Central memory CD8-positive, alpha-beta T cell (primary cell): Measurements from ENCODE around the gene ARHGAP26.
A peak's percentile ranks its signal among the peaks of the same experiment; 100 is the strongest.

Experiments
- ATAC-seq: fragments of 150-1000 bp; cut with Tn5 transposase; replicated peaks from 2 replicates; pipeline ENCODE4 v1.10.0; 2022; ENCODE audit warnings: mild to moderate bottlenecking, moderate FRiP score, moderate number of reproducible peaks; ENCODE audit not compliant: poor library complexity, severe bottlenecking; ENCODE audit errors: extremely low read depth
- DNase-seq, 2 donors: peaks; one replicate each; pipeline ENCODE4 v3.0.0; 2021; ENCODE audit warnings: low spot score in 2 of 2
- H3K27ac Mint-ChIP-seq: one replicate; pipeline ENCODE4 v1.8.0; 2022; ENCODE audit warnings: low read depth, mild to moderate bottlenecking, moderate library complexity, mixed read lengths
- H3K27me3 Mint-ChIP-seq: one replicate; pipeline ENCODE4 v1.8.0; 2022; ENCODE audit warnings: mixed read lengths
- H3K36me3 Mint-ChIP-seq: one replicate; pipeline ENCODE4 v1.8.0; 2022; ENCODE audit warnings: mild to moderate bottlenecking, moderate library complexity, mixed read lengths; ENCODE audit not compliant: insufficient read depth
- H3K4me1 Mint-ChIP-seq: one replicate; pipeline ENCODE4 v1.8.0; 2022; ENCODE audit warnings: mixed read lengths
- H3K4me3 Mint-ChIP-seq: one replicate; pipeline ENCODE4 v1.8.0; 2022; ENCODE audit warnings: mild to moderate bottlenecking, moderate library complexity, mixed read lengths
- H3K9me3 Mint-ChIP-seq: one replicate; pipeline ENCODE4 v1.8.0; 2022; ENCODE audit warnings: mixed read lengths

Gene ARHGAP26

GRCh38 chr5:143182901-143183820 lies 413.0 kb downstream of the ARHGAP26 start:
- ATAC-seq (peak; percentile 73), DNase-seq (no peak)
- H3K36me3 Mint-ChIP-seq: peaks cover 7% of the 10 kb centered on the region
- peaks cover 68% of the 10 kb centered on the region for H3K4me1 Mint-ChIP-seq
- peak overlapping the region; percentile 35 for H3K4me3 Mint-ChIP-seq
- H3K27me3 Mint-ChIP-seq: no peaks in the 10 kb centered on the region
- no peaks in the 10 kb centered on the region for H3K9me3 Mint-ChIP-seq
- peak overlapping the region; percentile 78 for H3K27ac Mint-ChIP-seq

- Mint-ChIP-seq H3K9me3 (no peaks in the 10 kb centered on the region), H3K27ac (peak overlapping the region; percentile 78), H3K4me1 (peaks cover 73% of the 10 kb centered on the region), H3K4me3 (no peak overlapping the region), H3K36me3 (peaks cover 6% of the 10 kb centered on the region), H3K27me3 (no peaks in the 10 kb centered on the region)
- DNase-seq (no peak), ATAC-seq (no peak)
These were observed 413.8 kb downstream of the ARHGAP26 start for GRCh38 chr5:143183989-143184388.

- H3K4me3 Mint-ChIP-seq: no peak overlapping the region
- H3K36me3 Mint-ChIP-seq: no peaks in the 10 kb centered on the region
These were observed 416.4 kb downstream of the ARHGAP26 start for GRCh38 chr5:143186623-143187022.

GRCh38 chr5:143187495-143187894 lies 417.3 kb downstream of the ARHGAP26 start:
- ATAC-seq: no peak
- Mint-ChIP-seq H3K36me3 (no peaks in the 10 kb centered on the region), H3K27ac (no peak overlapping the region), H3K4me3 (no peak overlapping the region), H3K9me3 (no peaks in the 10 kb centered on the region), H3K27me3 (no peaks in the 10 kb centered on the region), H3K4me1 (peaks cover 54% of the 10 kb centered on the region)
- DNase-seq: no peak

More at GRCh38 chr5:143186623-143187022, 416.4 kb downstream of the ARHGAP26 start:
- Mint-ChIP-seq H3K27me3 (no peaks in the 10 kb centered on the region), H3K9me3 (no peaks in the 10 kb centered on the region), H3K27ac (no peak overlapping the region), H3K4me1 (peaks cover 57% of the 10 kb centered on the region)
- no peak for DNase-seq
- ATAC-seq: no peak

- Mint-ChIP-seq H3K4me1 (peaks cover 48% of the 10 kb centered on the region), H3K36me3 (no peaks in the 10 kb centered on the region), H3K4me3 (no peak overlapping the region)
These were observed 417.9 kb downstream of the ARHGAP26 start for GRCh38 chr5:143188083-143188482.

GRCh38 chr5:143188692-143189091 lies 418.5 kb downstream of the ARHGAP26 start:
- Mint-ChIP-seq H3K4me1 (peaks cover 42% of the 10 kb centered on the region), H3K36me3 (peaks cover under 1% of the 10 kb centered on the region), H3K27ac (no peak overlapping the region), H3K27me3 (no peaks in the 10 kb centered on the region), H3K9me3 (no peaks in the 10 kb centered on the region), H3K4me3 (no peak overlapping the region)
- ATAC-seq: no peak
- no peak for DNase-seq

More at GRCh38 chr5:143188083-143188482, 417.9 kb downstream of the ARHGAP26 start:
- H3K27ac Mint-ChIP-seq: no peak overlapping the region
- H3K9me3 Mint-ChIP-seq: no peaks in the 10 kb centered on the region
- H3K27me3 Mint-ChIP-seq: no peaks in the 10 kb centered on the region
- no peak for DNase-seq
- ATAC-seq: no peak

GRCh38 chr5:143190260-143190810 lies 420.2 kb downstream of the ARHGAP26 start:
- H3K27me3 Mint-ChIP-seq: no peaks in the 10 kb centered on the region
- H3K9me3 Mint-ChIP-seq: no peaks in the 10 kb centered on the region
- H3K4me3 Mint-ChIP-seq: no peak overlapping the region
- H3K36me3 Mint-ChIP-seq: peaks cover 3% of the 10 kb centered on the region
- DNase-seq (no peak), ATAC-seq (no peak)
- H3K4me1 Mint-ChIP-seq: peaks cover 44% of the 10 kb centered on the region
- H3K27ac Mint-ChIP-seq: no peak overlapping the region

- ATAC-seq: no peak
- Mint-ChIP-seq H3K36me3 (peaks cover 3% of the 10 kb centered on the region), H3K4me3 (no peak overlapping the region), H3K4me1 (peaks cover 42% of the 10 kb centered on the region), H3K27ac (no peak overlapping the region), H3K27me3 (no peaks in the 10 kb centered on the region), H3K9me3 (no peaks in the 10 kb centered on the region)
- DNase-seq: no peak
These were observed 421.5 kb downstream of the ARHGAP26 start for GRCh38 chr5:143191720-143192119.

- ATAC-seq: no peak
- H3K9me3 Mint-ChIP-seq: no peaks in the 10 kb centered on the region
- no peaks in the 10 kb centered on the region for H3K27me3 Mint-ChIP-seq
- H3K36me3 Mint-ChIP-seq: peaks cover 3% of the 10 kb centered on the region
- H3K4me1 Mint-ChIP-seq: peaks cover 49% of the 10 kb centered on the region
- no peak for DNase-seq
- H3K27ac Mint-ChIP-seq: no peak overlapping the region
- H3K4me3 Mint-ChIP-seq: no peak overlapping the region
These were observed 422.2 kb downstream of the ARHGAP26 start for GRCh38 chr5:143192191-143192900.

- Mint-ChIP-seq H3K4me1 (peaks cover 41% of the 10 kb centered on the region), H3K27me3 (no peaks in the 10 kb centered on the region), H3K36me3 (peaks cover 3% of the 10 kb centered on the region), H3K27ac (no peak overlapping the region), H3K4me3 (no peak overlapping the region), H3K9me3 (no peaks in the 10 kb centered on the region)
- DNase-seq (no peak), ATAC-seq (no peak)
These were observed 424.0 kb downstream of the ARHGAP26 start for GRCh38 chr5:143194206-143194605.

GRCh38 chr5:143194713-143195112 lies 424.5 kb downstream of the ARHGAP26 start:
- H3K4me3 Mint-ChIP-seq: no peak overlapping the region

GRCh38 chr5:143195491-143195890 lies 425.3 kb downstream of the ARHGAP26 start:
- Mint-ChIP-seq H3K27me3 (no peaks in the 10 kb centered on the region), H3K9me3 (no peaks in the 10 kb centered on the region), H3K4me1 (peaks cover 41% of the 10 kb centered on the region), H3K4me3 (no peak overlapping the region), H3K36me3 (peaks cover 3% of the 10 kb centered on the region), H3K27ac (no peak overlapping the region)
- ATAC-seq (no peak), DNase-seq (no peak)

More at GRCh38 chr5:143194713-143195112, 424.5 kb downstream of the ARHGAP26 start:
- H3K36me3 Mint-ChIP-seq: peaks cover 3% of the 10 kb centered on the region
- no peaks in the 10 kb centered on the region for H3K9me3 Mint-ChIP-seq
- H3K4me1 Mint-ChIP-seq: peaks cover 41% of the 10 kb centered on the region
- ATAC-seq: no peak
- H3K27me3 Mint-ChIP-seq: no peaks in the 10 kb centered on the region
- no peak overlapping the region for H3K27ac Mint-ChIP-seq
- no peak for DNase-seq
